Astrocyte of the cerebellum (primary cell): ENCODE measurements around the gene PMPCA.
"Not testable (repeated sequence)": the region's sequence is repeated elsewhere in the genome, so short reads cannot be mapped to it uniquely, and the experiment has no call there.

Experiments used
- DNase-seq: peaks from one replicate; pipeline ENCODE4 v3.0.0-alpha.2; 2011; ENCODE audit warnings: low read depth
- H3K4me3 ChIP-seq: 2 replicates; pipeline ENCODE4 v1.5.1; 2011; ENCODE audit warnings: mild to moderate bottlenecking, low read depth, low read length, moderate library complexity
- in situ Hi-C: cut with HindIII; loops from 2 replicates; pipeline ENCODE4 v1.10.0; 2017; ENCODE audit warnings: low sequenced_read_pairs
- TF ChIP-seq, protein P1 (sequence below): IDR thresholded peaks from 2 replicates; pipeline ENCODE4 v1.5.1; 2012; ENCODE audit warnings: low read length, low read depth, moderate library complexity, mild to moderate bottlenecking; ENCODE audit errors: missing control alignments

The PMPCA gene

DNA sequence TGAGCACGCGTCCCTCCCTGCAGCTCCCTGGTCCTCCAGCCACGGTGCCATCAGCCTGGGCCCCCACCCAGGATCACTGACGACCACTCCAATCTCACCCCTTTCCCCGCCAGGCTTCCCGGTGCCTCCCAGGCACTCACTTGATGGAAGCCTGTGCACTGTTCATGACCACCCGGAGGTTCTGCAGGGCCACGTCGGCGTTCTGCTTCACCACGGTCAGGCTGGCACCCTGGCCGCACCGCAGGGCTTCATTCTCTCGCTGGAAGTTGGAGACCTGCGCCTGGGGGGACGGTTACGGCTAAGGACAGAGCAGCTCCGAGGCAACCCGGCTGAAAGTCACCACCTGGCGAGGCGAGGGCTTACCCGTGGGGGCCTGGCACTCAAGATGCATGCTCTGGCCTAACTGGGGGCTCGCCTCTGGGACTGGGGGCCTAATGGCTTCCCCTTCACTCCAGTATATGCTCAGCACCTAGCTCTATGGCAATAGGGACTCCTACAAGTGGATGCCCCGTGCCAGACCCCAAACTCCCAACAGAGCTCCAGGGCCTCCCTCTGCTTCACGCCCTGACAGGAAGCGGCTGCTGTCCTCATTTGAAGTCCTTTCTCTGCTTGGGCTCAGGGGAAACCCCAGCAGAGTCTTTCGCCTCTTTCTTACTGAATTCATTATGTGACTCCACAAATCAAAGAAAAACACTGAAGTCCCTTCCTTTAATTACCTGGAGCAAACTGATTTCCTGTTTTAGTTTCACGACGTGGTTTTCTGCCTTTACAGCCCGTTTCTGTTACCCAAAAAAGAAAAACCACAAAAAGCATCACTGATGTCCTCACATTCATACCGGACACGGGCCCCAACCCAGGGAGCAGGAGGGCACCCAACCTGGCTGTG, 6.3 kb upstream of the PMPCA start:
- no peak for DNase-seq
- in situ Hi-C loops = no loop called here
- TF ChIP-seq, protein P1, sequence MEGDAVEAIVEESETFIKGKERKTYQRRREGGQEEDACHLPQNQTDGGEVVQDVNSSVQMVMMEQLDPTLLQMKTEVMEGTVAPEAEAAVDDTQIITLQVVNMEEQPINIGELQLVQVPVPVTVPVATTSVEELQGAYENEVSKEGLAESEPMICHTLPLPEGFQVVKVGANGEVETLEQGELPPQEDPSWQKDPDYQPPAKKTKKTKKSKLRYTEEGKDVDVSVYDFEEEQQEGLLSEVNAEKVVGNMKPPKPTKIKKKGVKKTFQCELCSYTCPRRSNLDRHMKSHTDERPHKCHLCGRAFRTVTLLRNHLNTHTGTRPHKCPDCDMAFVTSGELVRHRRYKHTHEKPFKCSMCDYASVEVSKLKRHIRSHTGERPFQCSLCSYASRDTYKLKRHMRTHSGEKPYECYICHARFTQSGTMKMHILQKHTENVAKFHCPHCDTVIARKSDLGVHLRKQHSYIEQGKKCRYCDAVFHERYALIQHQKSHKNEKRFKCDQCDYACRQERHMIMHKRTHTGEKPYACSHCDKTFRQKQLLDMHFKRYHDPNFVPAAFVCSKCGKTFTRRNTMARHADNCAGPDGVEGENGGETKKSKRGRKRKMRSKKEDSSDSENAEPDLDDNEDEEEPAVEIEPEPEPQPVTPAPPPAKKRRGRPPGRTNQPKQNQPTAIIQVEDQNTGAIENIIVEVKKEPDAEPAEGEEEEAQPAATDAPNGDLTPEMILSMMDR = no peak
- H3K4me3 ChIP-seq = no peak overlapping the region

DNA sequence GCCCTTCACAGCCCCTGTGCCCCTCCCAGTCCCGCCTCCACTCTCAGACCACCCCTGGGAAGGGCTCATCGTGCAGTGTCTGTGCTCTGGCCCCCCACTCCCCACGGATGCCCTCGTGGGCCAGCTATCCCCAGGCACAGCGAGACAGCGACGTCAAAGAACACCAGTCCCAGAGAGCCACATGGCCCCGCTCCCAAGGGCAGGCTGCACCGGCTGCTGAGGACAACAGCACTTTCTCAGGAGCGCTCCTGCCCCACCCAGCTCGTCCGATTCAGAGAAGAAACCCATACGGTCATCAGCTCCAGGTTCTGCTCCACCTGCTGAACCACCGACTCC, 5.7 kb upstream of the PMPCA start:
- in situ Hi-C loops = no loop called here
- H3K4me3 ChIP-seq = no peak overlapping the region
- DNase-seq = no peak
- TF ChIP-seq, protein P1 = no peak

DNA sequence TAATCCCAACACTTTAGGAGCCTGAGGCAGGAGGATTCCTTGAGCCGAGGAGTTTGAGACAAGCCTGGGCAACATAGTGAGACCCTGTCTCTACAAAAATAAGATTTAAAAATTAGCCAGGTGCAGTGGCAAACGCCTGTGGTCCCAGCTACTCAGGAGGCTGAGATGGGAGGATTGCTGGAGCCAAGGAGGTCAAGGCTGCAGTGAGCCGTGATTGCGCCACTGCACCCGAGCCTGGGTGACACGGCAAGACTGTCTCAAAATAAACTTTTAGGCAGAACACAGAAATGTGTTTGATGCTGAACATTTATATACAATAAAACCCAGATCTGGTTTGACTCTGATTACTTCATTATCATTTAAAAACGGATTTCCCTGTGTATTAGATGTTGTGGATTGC, 5.0 kb upstream of the PMPCA start:
- DNase-seq = no peak
- TF ChIP-seq, protein P1 = no peak
- H3K4me3 ChIP-seq = no peak overlapping the region
- in situ Hi-C loops = no loop called here

DNA sequence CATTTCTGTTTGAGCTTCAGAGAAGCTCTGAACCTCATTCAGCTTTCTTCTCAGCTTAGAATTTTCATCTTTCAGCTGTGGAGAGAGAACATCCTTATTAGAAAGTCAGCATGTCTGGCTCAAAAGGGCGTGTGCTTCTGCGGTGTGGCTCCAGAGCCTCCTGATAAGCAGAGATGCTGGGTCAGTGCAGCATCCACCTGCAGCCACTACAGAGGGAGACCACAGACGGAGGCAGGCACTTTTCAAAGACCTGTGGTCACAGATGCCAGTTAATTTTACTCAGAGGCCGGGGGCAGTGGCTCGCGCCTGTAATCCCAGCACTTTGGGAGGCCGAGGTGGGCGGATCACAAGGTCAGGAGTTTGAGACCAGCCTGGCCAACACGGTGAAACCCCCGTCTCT, 4.6 kb upstream of the PMPCA start:
- in situ Hi-C loops, H3K4me3 ChIP-seq, DNase-seq: not testable (repeated sequence)

DNA sequence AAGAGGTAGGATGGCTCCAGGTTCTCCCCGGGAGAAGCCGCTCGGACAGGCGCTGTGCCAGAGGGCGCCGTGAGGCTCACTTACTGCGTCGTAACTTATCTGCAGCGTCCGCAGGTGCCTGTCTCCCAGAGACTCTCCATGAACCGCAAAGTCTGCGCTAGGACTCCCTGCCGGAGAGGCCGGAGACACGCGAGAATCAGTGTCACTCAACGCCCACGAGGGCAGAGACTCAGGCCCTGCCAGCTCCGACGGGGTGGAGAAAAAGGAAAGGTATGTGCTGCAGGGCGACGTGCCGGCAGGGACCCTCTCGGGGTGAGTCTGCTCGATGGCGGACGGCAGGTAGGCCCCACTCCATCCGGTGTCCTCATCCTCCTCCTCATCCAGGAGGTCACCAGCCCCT, 3.4 kb upstream of the PMPCA start:
- H3K4me3 ChIP-seq, in situ Hi-C loops, DNase-seq: not testable (repeated sequence)

DNA sequence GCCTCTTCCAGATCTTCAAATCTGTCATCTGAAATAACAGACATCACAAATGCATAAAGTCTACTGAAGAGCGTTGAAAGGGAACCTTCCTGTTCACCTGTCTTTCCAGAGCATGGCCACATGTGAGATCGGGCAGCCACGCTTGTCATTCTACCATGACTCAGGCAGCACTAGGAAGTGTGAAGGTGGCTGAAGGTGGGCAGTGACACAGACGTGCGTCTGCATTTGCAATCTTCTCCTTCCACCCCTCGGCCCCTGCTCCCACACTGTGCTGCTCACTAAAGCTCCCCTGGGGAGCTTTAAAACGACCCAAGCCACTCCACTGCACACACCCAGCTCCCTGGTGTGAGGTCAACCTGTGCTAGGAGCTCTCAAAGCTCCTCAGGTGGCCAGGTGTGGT, 2.5 kb upstream of the PMPCA start:
- TF ChIP-seq, protein P1 = no peak
- H3K4me3 ChIP-seq = no peak overlapping the region
- no peak for DNase-seq
- in situ Hi-C loops = no loop called here

DNA sequence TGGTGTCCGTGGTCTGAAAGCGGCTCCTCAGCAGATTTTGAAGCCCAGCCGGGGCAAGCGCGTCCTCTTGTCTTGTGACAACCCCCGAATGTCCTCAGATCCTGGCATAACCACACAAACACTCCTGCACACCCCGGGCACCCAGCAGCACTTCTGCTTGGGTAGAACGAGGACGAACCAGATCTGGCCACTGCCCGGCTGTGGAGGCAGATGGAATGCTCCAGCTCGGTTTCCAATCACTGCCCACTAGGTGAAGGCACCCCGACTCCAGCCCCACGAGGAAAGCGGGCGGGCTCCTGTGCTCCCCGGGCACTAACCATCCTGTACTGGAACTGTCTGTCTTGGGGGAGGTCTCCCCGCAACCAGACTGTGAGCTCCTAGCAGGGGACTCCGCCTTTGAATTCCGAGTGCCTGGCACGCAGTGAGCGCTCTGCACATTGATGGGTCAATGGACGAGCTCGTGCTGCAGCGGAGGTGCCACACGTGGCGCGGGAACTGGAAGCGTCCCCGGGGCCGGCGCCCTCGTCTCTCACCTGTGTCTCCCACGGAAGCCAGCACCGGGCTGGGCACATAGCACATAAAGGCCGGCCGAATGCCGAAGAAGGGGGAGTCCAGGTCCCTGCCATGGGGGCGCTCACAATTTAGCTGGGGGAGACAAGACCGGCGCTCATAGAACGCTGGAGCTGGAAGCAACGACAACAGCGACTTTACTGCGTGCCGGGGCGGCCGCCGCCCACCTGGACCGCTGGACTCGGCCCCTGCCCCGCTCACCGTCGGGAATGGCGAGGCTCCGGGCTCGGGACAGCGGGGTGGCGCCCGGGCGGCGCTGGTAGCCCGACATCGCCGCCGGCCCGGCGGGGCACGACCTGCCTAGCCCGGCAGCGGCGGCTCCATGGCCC, 652 bp upstream of the PMPCA start:
- DNase-seq = no peak
- peak overlapping the region; percentile 99 for H3K4me3 ChIP-seq
- TF ChIP-seq, protein P1 = no peak
- in situ Hi-C loops = no loop called here
